Left ventricle myocardium inferior (tissue), 1 donor: ENCODE data around the gene SNRPE. TPM values are rescaled to one million over a fixed set of nuclear protein-coding genes. Genes with fewer than 3 reads are reported as not detected.

ENCODE experiments used
- DNase-seq: peaks from one replicate; pipeline ENCODE4 v3.0.0-alpha.2; 2020
- H3K27ac ChIP-seq: fragments of 200-600 bp; replicated peaks from 2 replicates; pipeline ENCODE4 v1.8.0; 2021
- H3K27me3 ChIP-seq: fragments of 200-600 bp; 2 replicates; pipeline ENCODE4 v1.8.0; 2021; ENCODE audit warnings: low read depth
- H3K36me3 ChIP-seq: fragments of 200-600 bp; 2 replicates; pipeline ENCODE4 v1.8.0; 2021
- H3K4me1 ChIP-seq: fragments of 200-600 bp; 2 replicates; pipeline ENCODE4 v1.8.0; 2021
- H3K4me3 ChIP-seq: fragments of 200-600 bp; 2 replicates; pipeline ENCODE4 v1.8.0; 2021; ENCODE audit warnings: mild to moderate bottlenecking, moderate library complexity
- H3K9me3 ChIP-seq: fragments of 200-600 bp; replicated peaks from 2 replicates; pipeline ENCODE4 v1.8.0; 2021
- intact Hi-C: fragments of 100-400 bp; cut with micrococcal nuclease; formaldehyde crosslinking; loops from one replicate; pipeline ENCODE4 v1.11.0; 2022
- total RNA-seq: library from RNA; stranded (reverse); fragmentation: NEBNext Ultra II Directional; extraction: Animal tissue kit (Norgen Biotek cat#: 25700); gene quantifications from one replicate; pipeline ENCODE4 v1.2.1, GENCODE V29; 2021
- TF ChIP-seq, protein P1 (sequence below): fragments of 200-600 bp; IDR thresholded peaks from 2 replicates; pipeline ENCODE4 v1.8.0; 2021; ENCODE audit warnings: antibody characterized with exemption, mild to moderate bottlenecking, borderline replicate concordance
- donor health status: DM: no; HTN: yes; CAD: no; lungs with severe emphysema.

The SNRPE gene
- total RNA-seq, 1 donor from 2014 or later, result 46.7 TPM

DNA sequence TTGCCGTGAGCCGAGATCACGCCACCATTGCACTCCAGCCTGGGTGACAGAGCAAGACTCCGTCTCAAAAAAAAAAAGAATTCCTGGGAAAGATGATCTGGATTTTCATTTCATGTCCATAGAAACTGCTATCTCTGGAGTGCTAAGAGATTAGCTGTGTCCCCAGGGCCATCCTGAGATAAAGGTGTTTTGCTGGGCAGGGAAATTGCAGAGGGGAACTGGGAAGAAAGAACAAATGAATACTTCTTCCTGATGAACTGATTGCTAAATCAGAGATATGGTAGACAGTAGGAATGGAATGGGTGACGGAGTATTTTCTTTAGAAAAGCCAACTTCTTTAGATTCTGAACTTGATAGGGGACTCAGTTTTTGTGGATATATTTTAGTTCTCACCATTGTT lies 19.2 kb downstream of the SNRPE start:
- Histone ChIP-seq H3K36me3 (no peaks in the 10 kb centered on the region), H3K4me3 (no peak overlapping the region), H3K27ac (no peak overlapping the region), H3K4me1 (no peaks in the 10 kb centered on the region), H3K9me3 (no peaks in the 10 kb centered on the region), H3K27me3 (no peaks in the 10 kb centered on the region)
- DNase-seq, result no peak
- intact Hi-C loops, result no loop called here
- TF ChIP-seq, protein P1, sequence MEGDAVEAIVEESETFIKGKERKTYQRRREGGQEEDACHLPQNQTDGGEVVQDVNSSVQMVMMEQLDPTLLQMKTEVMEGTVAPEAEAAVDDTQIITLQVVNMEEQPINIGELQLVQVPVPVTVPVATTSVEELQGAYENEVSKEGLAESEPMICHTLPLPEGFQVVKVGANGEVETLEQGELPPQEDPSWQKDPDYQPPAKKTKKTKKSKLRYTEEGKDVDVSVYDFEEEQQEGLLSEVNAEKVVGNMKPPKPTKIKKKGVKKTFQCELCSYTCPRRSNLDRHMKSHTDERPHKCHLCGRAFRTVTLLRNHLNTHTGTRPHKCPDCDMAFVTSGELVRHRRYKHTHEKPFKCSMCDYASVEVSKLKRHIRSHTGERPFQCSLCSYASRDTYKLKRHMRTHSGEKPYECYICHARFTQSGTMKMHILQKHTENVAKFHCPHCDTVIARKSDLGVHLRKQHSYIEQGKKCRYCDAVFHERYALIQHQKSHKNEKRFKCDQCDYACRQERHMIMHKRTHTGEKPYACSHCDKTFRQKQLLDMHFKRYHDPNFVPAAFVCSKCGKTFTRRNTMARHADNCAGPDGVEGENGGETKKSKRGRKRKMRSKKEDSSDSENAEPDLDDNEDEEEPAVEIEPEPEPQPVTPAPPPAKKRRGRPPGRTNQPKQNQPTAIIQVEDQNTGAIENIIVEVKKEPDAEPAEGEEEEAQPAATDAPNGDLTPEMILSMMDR, result no peak

DNA sequence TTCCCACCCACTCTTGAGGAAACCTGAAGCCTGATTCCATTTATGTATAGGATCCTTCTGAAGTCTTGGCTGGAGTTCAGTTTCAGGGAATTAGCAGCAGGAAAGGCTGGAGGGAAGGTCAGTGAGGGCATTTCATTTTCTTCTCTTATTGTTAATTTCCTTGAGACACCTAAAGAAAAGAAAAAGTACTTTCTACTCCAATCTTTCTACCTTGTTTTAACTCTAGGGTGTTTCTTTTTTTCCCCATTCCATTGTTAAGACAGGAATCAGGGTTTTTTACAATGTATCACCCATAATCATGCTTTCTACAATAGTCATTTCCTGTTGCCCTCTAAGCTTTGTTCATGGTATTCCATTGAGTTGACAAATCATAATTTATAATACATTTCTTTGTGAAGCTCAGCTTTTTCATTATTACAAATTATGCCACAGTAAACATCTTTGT lies 27.4 kb downstream of the SNRPE start:
- H3K27me3 ChIP-seq, result no peaks in the 10 kb centered on the region
- H3K9me3 ChIP-seq, result peaks cover 7% of the 10 kb centered on the region
- DNase-seq, result no peak
- H3K36me3 ChIP-seq, result no peaks in the 10 kb centered on the region
- H3K4me3 ChIP-seq, result no peak overlapping the region
- intact Hi-C loops, result no loop called here
- no peaks in the 10 kb centered on the region for H3K4me1 ChIP-seq
- TF ChIP-seq, protein P1, result no peak
- no peak overlapping the region for H3K27ac ChIP-seq

DNA sequence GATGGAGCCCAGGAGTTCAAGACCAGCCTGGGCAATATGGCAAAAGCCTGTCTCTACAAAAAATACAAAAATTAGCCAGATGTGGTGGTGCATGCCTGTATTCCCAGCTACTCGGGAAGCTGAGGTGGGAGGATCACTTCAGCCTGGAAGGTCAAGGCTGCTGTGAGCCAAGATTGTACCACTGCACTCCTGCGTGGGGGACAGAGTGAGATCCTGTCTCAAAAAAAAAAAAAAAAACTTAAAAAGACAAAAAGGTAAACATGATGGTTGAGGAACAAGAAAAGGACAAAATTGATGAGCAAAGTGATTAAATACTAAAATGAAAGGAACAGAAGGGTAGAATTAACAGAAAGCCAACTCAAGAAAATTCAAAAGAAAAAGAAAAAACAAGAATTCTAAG lies 30.6 kb downstream of the SNRPE start:
- peaks cover 20% of the 10 kb centered on the region for H3K9me3 ChIP-seq
- TF ChIP-seq, protein P1, result no peak
- intact Hi-C loops, result no loop called here

GRCh38 chr1:203898458-203899352 lies 37.3 kb downstream of the SNRPE start:
- H3K36me3 ChIP-seq, result no peaks in the 10 kb centered on the region
- TF ChIP-seq, protein P1, result no peak
- H3K4me1 ChIP-seq, result no peaks in the 10 kb centered on the region
- no peak overlapping the region for H3K27ac ChIP-seq
- intact Hi-C loops, result no loop called here
- no peaks in the 10 kb centered on the region for H3K27me3 ChIP-seq
- H3K4me3 ChIP-seq, result no peak overlapping the region
- H3K9me3 ChIP-seq, result peaks cover 13% of the 10 kb centered on the region
- no peak for DNase-seq

More for the DNA sequence above, 30.6 kb downstream of the SNRPE start:
- Histone ChIP-seq H3K4me1 (no peaks in the 10 kb centered on the region), H3K27me3 (no peaks in the 10 kb centered on the region), H3K36me3 (no peaks in the 10 kb centered on the region), H3K27ac (no peak overlapping the region), H3K4me3 (no peak overlapping the region)
- DNase-seq, result no peak

GRCh38 chr1:203899353-203899716 lies 37.9 kb downstream of the SNRPE start:
- Histone ChIP-seq H3K9me3 (peaks cover 8% of the 10 kb centered on the region), H3K27me3 (no peaks in the 10 kb centered on the region), H3K4me3 (no peak overlapping the region), H3K36me3 (no peaks in the 10 kb centered on the region), H3K27ac (no peak overlapping the region), H3K4me1 (no peaks in the 10 kb centered on the region)
- TF ChIP-seq, protein P1, result no peak
- DNase-seq, result no peak
- intact Hi-C loops, result no loop called here
